ENCODE results near the gene PCMT1.
"Not testable (repeated sequence)": the region's sequence is repeated elsewhere in the genome, so short reads cannot be mapped to it uniquely, and the experiment has no call there.

Gene PCMT1

DNA sequence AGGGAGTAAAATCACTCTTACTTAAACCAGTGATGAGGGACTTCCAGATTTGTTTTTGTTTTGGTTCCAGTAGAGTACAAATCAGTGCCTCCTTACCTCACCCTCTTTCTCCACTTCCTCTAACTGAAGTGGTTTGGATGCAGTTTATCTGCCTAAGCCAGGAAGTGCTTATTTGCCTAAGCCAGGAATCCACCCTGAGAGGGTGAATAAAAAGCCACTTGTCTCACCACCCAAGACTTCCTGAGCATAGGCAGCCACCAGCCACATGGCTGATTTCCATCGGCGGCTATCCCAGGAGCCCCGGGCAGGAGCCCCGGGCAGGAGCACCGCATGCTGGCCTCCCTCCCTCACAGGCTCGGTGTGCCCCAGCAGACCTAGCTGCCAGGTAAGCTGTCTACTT is 102.6 kb downstream of the PCMT1 start:
- Histone ChIP-seq H3K4me3 (ENCODE audit: low read depth, low read length) (no peak overlapping the region), H3K18ac (ENCODE audit: low read length) (no peak overlapping the region), H4K12ac (ENCODE audit: low read depth, low read length) (no peak overlapping the region), H3K79me1 (ENCODE audit: low read length) (peaks cover 4% of the 10 kb centered on the region), H2AFZ (ENCODE audit: insufficient read depth, low read length, poor library complexity) (no peak overlapping the region), H3K27me3 (ENCODE audit: insufficient read depth, low read length) (no peaks in the 10 kb centered on the region), H3K4me1 (ENCODE audit: control insufficient read depth in 1 of 2, insufficient read depth in 2 of 2, low read length in 2 of 2) (peaks cover 11 to 13% of the 10 kb centered on the region in 2 experiments), H3K23ac (ENCODE audit: low read length) (no peak overlapping the region), H2BK120ac (ENCODE audit: insufficient read depth, low read length, poor library complexity) (no peak overlapping the region), H3K9ac (ENCODE audit: low read length) (no peak overlapping the region), H3K27ac (ENCODE audit: low read depth, low read length) (no peak overlapping the region), H2BK5ac (ENCODE audit: low read depth, low read length, poor library complexity) (no peak overlapping the region), H2BK12ac (ENCODE audit: low read length) (no peak overlapping the region), H3K9me3 (ENCODE audit: insufficient read depth, low read depth, low read length) (no peaks in the 10 kb centered on the region), H3K4me2 (ENCODE audit: low read length) (no peak overlapping the region), H3K14ac (ENCODE audit: low read length) (no peak overlapping the region), H4K8ac (ENCODE audit: low read depth, low read length) (no peak overlapping the region), H3K4ac (ENCODE audit: low read depth, low read length) (no peak overlapping the region), H2AK5ac (ENCODE audit: low read length) (no peak overlapping the region), H3K79me2 (ENCODE audit: control insufficient read depth, insufficient read depth, low read length, poor library complexity) (no peaks in the 10 kb centered on the region), H4K91ac (ENCODE audit: low read depth, low read length) (no peak overlapping the region), H3K36me3 (ENCODE audit: control insufficient read depth in 1 of 2, insufficient read depth in 2 of 2, low read length in 2 of 2) (no peaks in the 10 kb centered on the region)
- DNase-seq: peak; percentile 86 to 92
- no CpG with 5 or more reads among the region's 6 CpGs for WGBS (ENCODE audit: extremely low coverage, insufficient coverage, insufficient read length)

DNA sequence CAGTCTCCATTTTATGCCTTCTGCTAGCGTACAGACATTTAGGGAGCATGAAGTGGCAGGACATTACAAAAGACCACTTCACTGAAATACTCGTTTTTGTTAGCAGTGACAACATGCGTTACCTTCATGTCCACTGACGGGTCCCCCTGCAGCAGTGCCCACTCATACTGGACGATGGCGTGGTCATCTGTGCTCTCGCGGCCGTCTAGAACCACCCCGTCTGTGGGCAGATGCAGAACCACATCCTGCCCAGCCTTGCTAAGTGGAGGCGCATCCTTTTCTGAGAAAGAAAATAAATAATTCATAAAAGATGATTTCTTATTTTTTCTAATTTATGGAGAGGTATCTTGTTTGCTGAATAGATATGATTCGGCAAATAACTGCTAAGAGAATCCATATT is 103.3 kb downstream of the PCMT1 start:
- H2BK120ac ChIP-seq (ENCODE audit: insufficient read depth, low read length, poor library complexity): peak overlapping the region; percentile 63
- H3K4me1 ChIP-seq (ENCODE audit: control insufficient read depth in 1 of 2, insufficient read depth in 2 of 2, low read length in 2 of 2): peaks cover 11 to 12% of the 10 kb centered on the region in 2 experiments
- H2BK12ac ChIP-seq (ENCODE audit: low read length): peak overlapping the region; percentile 61
- H3K9ac ChIP-seq (ENCODE audit: low read length): no peak overlapping the region
- no peak overlapping the region for H3K4me2 ChIP-seq (ENCODE audit: low read length)
- no peak for DNase-seq
- no peaks in the 10 kb centered on the region for H3K27me3 ChIP-seq (ENCODE audit: insufficient read depth, low read length)
- H3K23ac ChIP-seq (ENCODE audit: low read length): no peak overlapping the region
- H3K18ac ChIP-seq (ENCODE audit: low read length): no peak overlapping the region
- no peaks in the 10 kb centered on the region for H3K79me2 ChIP-seq (ENCODE audit: control insufficient read depth, insufficient read depth, low read length, poor library complexity)
- H4K8ac ChIP-seq (ENCODE audit: low read depth, low read length): no peak overlapping the region
- peak overlapping the region; percentile 53 for H3K14ac ChIP-seq (ENCODE audit: low read length)
- no peak overlapping the region for H3K4ac ChIP-seq (ENCODE audit: low read depth, low read length)
- no peak overlapping the region for H4K91ac ChIP-seq (ENCODE audit: low read depth, low read length)
- H3K9me3 ChIP-seq (ENCODE audit: insufficient read depth, low read depth, low read length): no peaks in the 10 kb centered on the region
- no peaks in the 10 kb centered on the region for H3K36me3 ChIP-seq (ENCODE audit: control insufficient read depth in 1 of 2, insufficient read depth in 2 of 2, low read length in 2 of 2)
- no CpG with 5 or more reads among the region's 12 CpGs for WGBS (ENCODE audit: extremely low coverage, insufficient coverage, insufficient read length)
- no peak overlapping the region for H3K27ac ChIP-seq (ENCODE audit: low read depth, low read length)
- no peak overlapping the region for H4K12ac ChIP-seq (ENCODE audit: low read depth, low read length)
- H2BK5ac ChIP-seq (ENCODE audit: low read depth, low read length, poor library complexity): no peak overlapping the region
- H3K4me3 ChIP-seq (ENCODE audit: low read depth, low read length): no peak overlapping the region
- no peak overlapping the region for H2AK5ac ChIP-seq (ENCODE audit: low read length)
- peaks cover 4% of the 10 kb centered on the region for H3K79me1 ChIP-seq (ENCODE audit: low read length)
- no peak overlapping the region for H2AFZ ChIP-seq (ENCODE audit: insufficient read depth, low read length, poor library complexity)

DNA sequence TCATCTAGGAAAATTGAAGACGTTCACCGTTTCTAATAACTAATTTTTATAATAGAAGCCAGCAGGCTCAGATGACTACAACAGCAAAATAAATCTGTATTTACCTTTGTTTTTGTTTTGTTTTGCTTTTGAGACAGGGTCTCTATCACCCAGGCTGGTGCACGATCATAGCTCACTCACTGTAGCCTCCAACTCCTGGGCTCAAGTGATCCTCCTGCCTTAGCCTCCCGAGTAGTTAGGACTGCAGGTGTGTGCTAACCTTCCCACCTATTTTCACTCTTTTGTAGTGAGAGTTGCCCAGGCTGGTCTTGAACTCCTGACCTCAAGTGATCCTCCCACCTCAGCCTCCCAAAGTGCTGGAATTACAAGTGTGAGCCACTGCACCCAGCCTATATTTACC is 104.5 kb downstream of the PCMT1 start:
- H3K27ac ChIP-seq (ENCODE audit: low read depth, low read length); H3K79me2 ChIP-seq (ENCODE audit: control insufficient read depth, insufficient read depth, low read length, poor library complexity); H2BK120ac ChIP-seq (ENCODE audit: insufficient read depth, low read length, poor library complexity); H4K8ac ChIP-seq (ENCODE audit: low read depth, low read length); DNase-seq; H4K12ac ChIP-seq (ENCODE audit: low read depth, low read length); H3K27me3 ChIP-seq (ENCODE audit: insufficient read depth, low read length); H2AK5ac ChIP-seq (ENCODE audit: low read length); H3K36me3 ChIP-seq (ENCODE audit: control insufficient read depth in 1 of 2, insufficient read depth in 2 of 2, low read length in 2 of 2); H3K4ac ChIP-seq (ENCODE audit: low read depth, low read length); H3K9ac ChIP-seq (ENCODE audit: low read length); H3K23ac ChIP-seq (ENCODE audit: low read length); H3K4me2 ChIP-seq (ENCODE audit: low read length); H3K9me3 ChIP-seq (ENCODE audit: insufficient read depth, low read depth, low read length); H3K4me3 ChIP-seq (ENCODE audit: low read depth, low read length); H2BK5ac ChIP-seq (ENCODE audit: low read depth, low read length, poor library complexity); H3K18ac ChIP-seq (ENCODE audit: low read length); H3K14ac ChIP-seq (ENCODE audit: low read length); H3K79me1 ChIP-seq (ENCODE audit: low read length); H2AFZ ChIP-seq (ENCODE audit: insufficient read depth, low read length, poor library complexity): not testable (repeated sequence)
- H2BK12ac ChIP-seq (ENCODE audit: low read length): peak overlapping the region; percentile 16
- H4K91ac ChIP-seq (ENCODE audit: low read depth, low read length): peak overlapping the region; percentile 41
- H3K4me1 ChIP-seq (ENCODE audit: control insufficient read depth in 1 of 2, insufficient read depth in 2 of 2, low read length in 2 of 2): peaks cover 11 to 12% of the 10 kb centered on the region in 2 experiments
- no CpG with 5 or more reads among the region's 4 CpGs for WGBS (ENCODE audit: extremely low coverage, insufficient coverage, insufficient read length)

DNA sequence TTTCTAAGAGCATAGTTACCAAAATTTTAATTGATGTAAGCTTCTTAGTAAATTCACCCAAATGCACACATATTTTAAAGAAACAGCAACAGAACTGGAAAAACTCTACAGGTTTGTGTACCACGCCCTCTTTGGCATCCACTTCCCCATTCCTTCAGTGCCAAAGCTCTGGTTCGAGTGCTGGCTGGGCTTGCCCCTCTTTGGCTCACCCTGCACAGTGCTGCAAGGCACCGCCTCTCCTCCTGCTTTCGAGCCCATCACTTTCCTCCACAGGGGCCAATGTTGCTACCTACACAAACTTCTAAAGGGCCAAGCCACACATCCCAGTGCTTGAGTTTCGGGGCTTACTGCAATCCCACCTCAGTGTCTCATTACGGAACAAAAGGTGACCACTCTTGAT is 105.0 kb downstream of the PCMT1 start:
- Histone ChIP-seq H2BK120ac (ENCODE audit: insufficient read depth, low read length, poor library complexity) (peak overlapping the region; percentile 56), H4K91ac (ENCODE audit: low read depth, low read length) (peak overlapping the region; percentile 74), H4K8ac (ENCODE audit: low read depth, low read length) (no peak overlapping the region), H3K4me1 (ENCODE audit: control insufficient read depth in 1 of 2, insufficient read depth in 2 of 2, low read length in 2 of 2) (peaks cover 11 to 12% of the 10 kb centered on the region in 2 experiments), H3K9ac (ENCODE audit: low read length) (no peak overlapping the region), H3K27me3 (ENCODE audit: insufficient read depth, low read length) (no peaks in the 10 kb centered on the region), H3K36me3 (ENCODE audit: control insufficient read depth in 1 of 2, insufficient read depth in 2 of 2, low read length in 2 of 2) (no peaks in the 10 kb centered on the region), H3K4ac (ENCODE audit: low read depth, low read length) (peak overlapping the region; percentile 2), H3K79me2 (ENCODE audit: control insufficient read depth, insufficient read depth, low read length, poor library complexity) (no peaks in the 10 kb centered on the region), H3K18ac (ENCODE audit: low read length) (no peak overlapping the region), H3K27ac (ENCODE audit: low read depth, low read length) (peak overlapping the region; percentile 65), H2BK5ac (ENCODE audit: low read depth, low read length, poor library complexity) (peak overlapping the region; percentile 10), H2AK5ac (ENCODE audit: low read length) (peak overlapping the region; percentile 31), H3K4me3 (ENCODE audit: low read depth, low read length) (no peak overlapping the region), H2BK12ac (ENCODE audit: low read length) (peak overlapping the region; percentile 34), H4K12ac (ENCODE audit: low read depth, low read length) (no peak overlapping the region), H3K4me2 (ENCODE audit: low read length) (peak overlapping the region; percentile 49), H3K14ac (ENCODE audit: low read length) (peak overlapping the region; percentile 41), H3K79me1 (ENCODE audit: low read length) (peaks cover 4% of the 10 kb centered on the region), H2AFZ (ENCODE audit: insufficient read depth, low read length, poor library complexity) (no peak overlapping the region), H3K23ac (ENCODE audit: low read length) (no peak overlapping the region), H3K9me3 (ENCODE audit: insufficient read depth, low read depth, low read length) (no peaks in the 10 kb centered on the region)
- peak; percentile 73 to 82 for DNase-seq
- WGBS (ENCODE audit: extremely low coverage, insufficient coverage, insufficient read length): no CpG with 5 or more reads among the region's 6 CpGs

All from trophoblast cell (in vitro differentiated cells and primary cell).